H1 (cell line): ENCODE measurements around the gene TEF. TPM values are rescaled to one million over a fixed set of nuclear protein-coding genes. Genes with fewer than 3 reads are reported as not detected.

Experiments used
- CBX5 ChIP-seq: fragments of 300-800, 300-1000 bp; sonication (generic); IDR thresholded peaks from 2 replicates; pipeline ENCODE4 v1.7.1; 2016; ENCODE audit warnings: antibody characterized with exemption, low read length, low read depth
- CBX8 ChIP-seq: fragments of 300-800, 300-1000 bp; sonication (generic); IDR thresholded peaks from 2 replicates; pipeline ENCODE4 v1.7.1; 2016; ENCODE audit warnings: low read depth, low read length, borderline replicate concordance
- CHD2 ChIP-seq: IDR thresholded peaks from 2 replicates; pipeline ENCODE4 v1.6.1; 2012; ENCODE audit warnings: low read length, improper control_type of control experiment
- CREB1 ChIP-seq: IDR thresholded peaks from 2 replicates; pipeline ENCODE4 v1.6.1; 2012; ENCODE audit warnings: inconsistent platforms
- GTF2F1 ChIP-seq: IDR thresholded peaks from 2 replicates; pipeline ENCODE4 v1.6.1; 2012; ENCODE audit warnings: low read depth, low read length, improper control_type of control experiment, borderline replicate concordance
- JUND ChIP-seq: IDR thresholded peaks from 2 replicates; pipeline ENCODE4 v1.6.1; 2011; ENCODE audit warnings: mild to moderate bottlenecking, improper control_type of control experiment, low read length
- MAFK ChIP-seq: IDR thresholded peaks from 2 replicates; pipeline ENCODE4 v1.6.1; 2012; ENCODE audit warnings: low read depth, mild to moderate bottlenecking, improper control_type of control experiment, low read length
- NRF1 ChIP-seq: IDR thresholded peaks from 2 replicates; pipeline ENCODE4 v1.6.1; 2011; ENCODE audit warnings: mild to moderate bottlenecking, low read depth, low read length, improper control_type of control experiment
- POLR2A ChIP-seq, 2 experiments: IDR thresholded peaks; 1 replicate in 1 of 2; 2 replicates in 1 of 2; pipeline ENCODE4 v1.6.1; 2011; ENCODE audit warnings: low read depth in 2 of 2, low read length in 2 of 2, mild to moderate bottlenecking in 2 of 2; ENCODE audit errors: control extremely low read depth in 1 of 2
- POLR2AphosphoS5 ChIP-seq: IDR thresholded peaks from 2 replicates; pipeline ENCODE4 v1.6.1; 2011; ENCODE audit warnings: low read depth, low read length
- RFX5 ChIP-seq: IDR thresholded peaks from 2 replicates; pipeline ENCODE4 v1.6.1; 2011; ENCODE audit warnings: low read depth, low read length, improper control_type of control experiment, borderline replicate concordance
- SIN3A ChIP-seq, 2 experiments: IDR thresholded peaks in 1 of 2; conservative IDR thresholded peaks in 1 of 2; 2 replicates each; pipeline ENCODE4 v1.6.1; 2011 to 2012; ENCODE audit warnings: low read length in 2 of 2, improper control_type of control experiment in 1 of 2, low read depth in 1 of 2, mild to moderate bottlenecking in 1 of 2
- SP1 ChIP-seq: IDR thresholded peaks from 2 replicates; pipeline ENCODE4 v1.6.1; 2011; ENCODE audit warnings: low read depth, low read length
- SRF ChIP-seq: IDR thresholded peaks from 2 replicates; pipeline ENCODE4 v1.6.1; 2011; ENCODE audit warnings: mild to moderate bottlenecking, low read depth, low read length, moderate library complexity
- TAF1 ChIP-seq: IDR thresholded peaks from 2 replicates; pipeline ENCODE4 v1.6.1; 2011; ENCODE audit warnings: mild to moderate bottlenecking, low read depth, low read length
- TEAD4 ChIP-seq: IDR thresholded peaks from 2 replicates; pipeline ENCODE4 v1.6.1; 2012; ENCODE audit warnings: low read depth, low read length, inconsistent platforms, mixed read lengths
- polyA plus RNA-seq, 7 experiments: library from polyadenylated mRNA; depleted of rRNA in 3 of 7; stranded (reverse) in 5 of 7; unstranded in 2 of 7; fragments of >200 nt in 5 of 7; fragments of 200-250 nt in 2 of 7; gene quantifications; 1 replicate in 5 of 7; 2 replicates in 1 of 7; 4 replicates in 1 of 7; pipeline versions ENCODE4 v1.2.1 to v1.2.3, GENCODE V29; 2011 to 2013; ENCODE audit warnings: missing spikeins in 2 of 7, mixed read lengths in 2 of 7
- small RNA-seq: library from polyadenylated mRNA; stranded (forward); fragments of <200 nt; extraction: miRNeasy Mini kit (QIAGEN cat#:217004); gene quantifications from one replicate; pipeline ENCODE3, GENCODE V24; 2013; ENCODE audit not compliant: insufficient read depth
- total RNA-seq: library from RNA; stranded (reverse); fragmentation: NEBNext Ultra II Directional; extraction: Animal tissue kit (Norgen Biotek cat#: 25700); gene quantifications from 2 replicates; pipeline ENCODE4 v1.2.1, GENCODE V29; 2021

Gene TEF
- total and polyA plus RNA-seq, 2 of the 8 experiments (the other 6 are each of a cell fraction or from before 2014, with no cell fraction given), result 7.4 to 9.0 TPM

DNA sequence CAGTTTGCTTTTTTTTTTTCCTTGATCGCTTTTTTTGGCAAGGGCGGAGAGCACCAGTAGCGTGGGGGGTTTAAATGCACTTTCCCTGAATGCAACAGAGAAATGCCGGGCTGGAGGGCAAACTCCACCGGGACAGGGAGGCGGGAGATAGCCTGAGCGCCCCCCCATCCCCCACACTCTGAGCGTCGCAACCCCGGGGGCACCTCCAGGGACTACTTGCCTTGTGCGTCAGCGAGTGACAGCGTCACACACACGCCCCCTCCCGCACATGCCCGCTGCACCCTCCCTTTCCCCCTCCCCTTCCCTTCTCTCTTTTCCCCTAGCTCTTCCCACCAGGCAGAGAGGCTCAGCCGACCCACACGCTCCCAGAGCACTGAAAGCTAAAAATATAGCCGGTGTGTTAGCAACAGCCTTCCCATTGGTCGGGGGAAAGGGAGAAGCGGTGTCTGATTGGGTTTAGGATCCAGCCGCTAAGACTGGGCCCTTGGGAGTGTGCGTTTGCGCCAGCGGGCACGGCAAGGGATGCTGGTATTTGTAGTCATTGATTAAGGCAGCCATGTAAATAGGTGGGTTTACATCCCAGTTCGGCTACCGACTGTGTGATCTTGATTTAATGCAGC is 66.6 kb downstream of the TEF start (continued):
- 0 out of 2 replicates have a peak, but pooled peaks have one; percentile 5 for TF ChIP-seq SRF
- no peak for TF ChIP-seq CBX5
- no peak for TF ChIP-seq MAFK
- TF ChIP-seq JUND, result peak; percentile 76
- peak; percentile 83 for TF ChIP-seq POLR2AphosphoS5
- TF ChIP-seq CREB1, result peak; percentile 95
- peak; percentile 83 for TF ChIP-seq SP1
- TF ChIP-seq TEAD4, result peak; percentile 59
- TF ChIP-seq GTF2F1, result no peak
- peak; percentile 94 for TF ChIP-seq RFX5
- peak; percentile 91 to 92; a peak in 3 of 4 replicates for TF ChIP-seq SIN3A (conservative IDR thresholded peaks at IDR 0.05 in 1 of 2, IDR thresholded peaks at IDR 0.05 in 1 of 2; ENCODE audit: low read depth in 1 of 2, low read length in 2 of 2)
- TF ChIP-seq TAF1, result peak; percentile 92
- TF ChIP-seq CHD2, result peak; percentile 75; the same call in 1 of the 2 replicates
- peak; percentile 35; the same call in 1 of the 2 replicates for TF ChIP-seq NRF1
- peak in 1 of 2 experiments; percentile 40; a peak in 1 of 3 replicates for TF ChIP-seq POLR2A (IDR thresholded peaks at IDR 0.05; ENCODE audit: control extremely low read depth in 1 of 2, low read depth in 2 of 2, low read length in 2 of 2)
- no peak for TF ChIP-seq CBX8

Small RNA genes lying within 50 kb of the gene (small RNA-seq; reads per million reads assigned to genes)
- not detected for gene RNU6-495P

Other genes with a start within 250 kb of the TEF start
- gene L3MBTL2, start 176.6 kb upstream of the TEF start, total RNA-seq, result 23.9 and 24.4 TPM in 2 replicates
- 24.9 and 30.1 TPM in 2 replicates for gene L3MBTL2, start 176.6 kb upstream of the TEF start, polyA plus RNA-seq (2011; rRNA removed)
- 0.78 and 0.84 TPM in 2 replicates for gene CHADL, start 141.0 kb upstream of the TEF start, total RNA-seq
- gene CHADL, start 141.0 kb upstream of the TEF start, polyA plus RNA-seq (2011; rRNA removed), result 1.4 and 2.2 TPM in 2 replicates
- 171 and 176 TPM in 2 replicates for gene RANGAP1, start 95.8 kb upstream of the TEF start, total RNA-seq
- 121 and 190 TPM in 2 replicates for gene RANGAP1, start 95.8 kb upstream of the TEF start, polyA plus RNA-seq (2011; rRNA removed)
- gene ZC3H7B, start 80.4 kb upstream of the TEF start, total RNA-seq, result 77.3 and 78.6 TPM in 2 replicates
- 35.5 and 57.5 TPM in 2 replicates for gene ZC3H7B, start 80.4 kb upstream of the TEF start, polyA plus RNA-seq (2011; rRNA removed)
- gene TOB2, start 64.9 kb downstream of the TEF start, total RNA-seq, result 52.8 and 54.1 TPM in 2 replicates
- 27.0 and 37.5 TPM in 2 replicates for gene TOB2, start 64.9 kb downstream of the TEF start, polyA plus RNA-seq (2011; rRNA removed)
- 109 and 135 TPM in 2 replicates for gene PHF5A, start 86.8 kb downstream of the TEF start, total RNA-seq
- 96.7 and 119 TPM in 2 replicates for gene PHF5A, start 86.8 kb downstream of the TEF start, polyA plus RNA-seq (2011; rRNA removed)
- gene ACO2, start 87.2 kb downstream of the TEF start, total RNA-seq, result 72.4 and 75.4 TPM in 2 replicates
- 52.8 and 74.1 TPM in 2 replicates for gene ACO2, start 87.2 kb downstream of the TEF start, polyA plus RNA-seq (2011; rRNA removed)
- 34.5 and 39.2 TPM in 2 replicates for gene POLR3H, start 162.5 kb downstream of the TEF start, total RNA-seq
- 29.7 and 34.0 TPM in 2 replicates for gene POLR3H, start 162.5 kb downstream of the TEF start, polyA plus RNA-seq (2011; rRNA removed)
- 2.3 and 2.6 TPM in 2 replicates for gene CSDC2, start 179.1 kb downstream of the TEF start, total RNA-seq
- 2.0 and 3.2 TPM in 2 replicates for gene CSDC2, start 179.1 kb downstream of the TEF start, polyA plus RNA-seq (2011; rRNA removed)
- gene PMM1, start 207.9 kb downstream of the TEF start, total RNA-seq, result 10.8 and 11.3 TPM in 2 replicates
- gene PMM1, start 207.9 kb downstream of the TEF start, polyA plus RNA-seq (2011; rRNA removed), result 20.0 and 27.3 TPM in 2 replicates
- gene DESI1, start 239.1 kb downstream of the TEF start, total RNA-seq, result 33.7 and 34.3 TPM in 2 replicates
- 27.6 and 31.2 TPM in 2 replicates for gene DESI1, start 239.1 kb downstream of the TEF start, polyA plus RNA-seq (2011; rRNA removed)
- 488 and 490 TPM in 2 replicates for gene XRCC6, start 239.4 kb downstream of the TEF start, total RNA-seq
- 150 and 157 TPM in 2 replicates for gene XRCC6, start 239.4 kb downstream of the TEF start, polyA plus RNA-seq (2011; rRNA removed)